OCI-LY3 (cell line): ENCODE data around the gene KREMEN1.

Source experiments
- EZH2phosphoT487 ChIP-seq: fragments of 200-600 bp; shearing (Covaris generic); IDR thresholded peaks from 2 replicates; pipeline ENCODE4 v1.6.1; 2018; ENCODE audit warnings: antibody characterized with exemption, mixed run types, low read depth
- TF ChIP-seq, protein P1 (sequence below): fragments of 200-600, 300-600 bp; sonication (generic); IDR thresholded peaks from 2 replicates; pipeline ENCODE4 v1.5.1; 2014; ENCODE audit warnings: antibody characterized with exemption, low read length, low read depth

DNA sequence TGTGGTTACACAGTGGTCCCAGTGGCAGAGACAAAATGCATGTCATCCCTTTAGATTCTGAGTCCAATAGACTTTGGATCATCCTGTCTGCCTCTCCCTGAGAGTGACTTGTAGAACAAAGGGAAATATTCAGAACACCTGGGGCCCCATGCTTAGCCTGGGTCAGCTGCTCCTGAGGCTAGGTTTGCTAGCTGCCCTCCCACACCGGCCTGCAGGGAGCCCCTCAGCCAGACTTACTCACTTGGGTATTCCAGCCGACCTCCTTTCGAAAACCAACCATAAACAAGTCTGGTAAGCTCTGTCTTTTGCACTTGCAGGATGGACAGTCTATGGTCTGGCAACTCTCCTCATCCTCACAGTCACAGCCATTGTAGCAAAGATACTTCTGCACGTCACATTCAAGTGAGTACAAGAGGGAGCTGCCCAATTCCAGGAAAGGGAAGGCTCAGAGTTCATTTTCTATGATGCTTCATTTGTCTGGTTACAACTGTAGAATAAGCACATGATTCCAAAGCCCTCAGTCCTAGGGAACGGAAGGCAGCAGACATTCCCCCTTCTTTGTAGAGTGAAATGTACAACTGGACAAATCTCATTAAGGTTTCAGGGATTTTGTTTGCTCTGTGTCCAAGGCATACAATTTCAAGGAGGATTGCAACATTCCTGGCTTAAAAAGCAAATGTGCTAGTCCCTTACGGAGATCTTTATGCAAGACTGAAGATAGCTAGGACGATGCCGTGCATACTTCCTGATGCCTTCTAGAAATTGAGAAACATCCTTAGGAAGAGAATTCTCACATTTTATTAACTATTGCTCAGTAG is 67.3 kb downstream of the KREMEN1 start:
- TF ChIP-seq, protein P1, sequence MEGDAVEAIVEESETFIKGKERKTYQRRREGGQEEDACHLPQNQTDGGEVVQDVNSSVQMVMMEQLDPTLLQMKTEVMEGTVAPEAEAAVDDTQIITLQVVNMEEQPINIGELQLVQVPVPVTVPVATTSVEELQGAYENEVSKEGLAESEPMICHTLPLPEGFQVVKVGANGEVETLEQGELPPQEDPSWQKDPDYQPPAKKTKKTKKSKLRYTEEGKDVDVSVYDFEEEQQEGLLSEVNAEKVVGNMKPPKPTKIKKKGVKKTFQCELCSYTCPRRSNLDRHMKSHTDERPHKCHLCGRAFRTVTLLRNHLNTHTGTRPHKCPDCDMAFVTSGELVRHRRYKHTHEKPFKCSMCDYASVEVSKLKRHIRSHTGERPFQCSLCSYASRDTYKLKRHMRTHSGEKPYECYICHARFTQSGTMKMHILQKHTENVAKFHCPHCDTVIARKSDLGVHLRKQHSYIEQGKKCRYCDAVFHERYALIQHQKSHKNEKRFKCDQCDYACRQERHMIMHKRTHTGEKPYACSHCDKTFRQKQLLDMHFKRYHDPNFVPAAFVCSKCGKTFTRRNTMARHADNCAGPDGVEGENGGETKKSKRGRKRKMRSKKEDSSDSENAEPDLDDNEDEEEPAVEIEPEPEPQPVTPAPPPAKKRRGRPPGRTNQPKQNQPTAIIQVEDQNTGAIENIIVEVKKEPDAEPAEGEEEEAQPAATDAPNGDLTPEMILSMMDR: no peak
- no peak for TF ChIP-seq EZH2phosphoT487
